HG02970 (cell line): Measurements from ENCODE around the gene LHX8.
"Not testable (repeated sequence)": the region's sequence is repeated elsewhere in the genome, so short reads cannot be mapped to it uniquely, and the experiment has no call there.

ENCODE experiments used
- ATAC-seq: cut with Tn5 transposase; IDR thresholded peaks from one replicate; pipeline ENCODE4 v1.9.1; 2021; ENCODE audit warnings: mild to moderate bottlenecking, moderate library complexity, moderate number of reproducible peaks; ENCODE audit not compliant: unreplicated experiment, low FRiP score

Gene LHX8

DNA sequence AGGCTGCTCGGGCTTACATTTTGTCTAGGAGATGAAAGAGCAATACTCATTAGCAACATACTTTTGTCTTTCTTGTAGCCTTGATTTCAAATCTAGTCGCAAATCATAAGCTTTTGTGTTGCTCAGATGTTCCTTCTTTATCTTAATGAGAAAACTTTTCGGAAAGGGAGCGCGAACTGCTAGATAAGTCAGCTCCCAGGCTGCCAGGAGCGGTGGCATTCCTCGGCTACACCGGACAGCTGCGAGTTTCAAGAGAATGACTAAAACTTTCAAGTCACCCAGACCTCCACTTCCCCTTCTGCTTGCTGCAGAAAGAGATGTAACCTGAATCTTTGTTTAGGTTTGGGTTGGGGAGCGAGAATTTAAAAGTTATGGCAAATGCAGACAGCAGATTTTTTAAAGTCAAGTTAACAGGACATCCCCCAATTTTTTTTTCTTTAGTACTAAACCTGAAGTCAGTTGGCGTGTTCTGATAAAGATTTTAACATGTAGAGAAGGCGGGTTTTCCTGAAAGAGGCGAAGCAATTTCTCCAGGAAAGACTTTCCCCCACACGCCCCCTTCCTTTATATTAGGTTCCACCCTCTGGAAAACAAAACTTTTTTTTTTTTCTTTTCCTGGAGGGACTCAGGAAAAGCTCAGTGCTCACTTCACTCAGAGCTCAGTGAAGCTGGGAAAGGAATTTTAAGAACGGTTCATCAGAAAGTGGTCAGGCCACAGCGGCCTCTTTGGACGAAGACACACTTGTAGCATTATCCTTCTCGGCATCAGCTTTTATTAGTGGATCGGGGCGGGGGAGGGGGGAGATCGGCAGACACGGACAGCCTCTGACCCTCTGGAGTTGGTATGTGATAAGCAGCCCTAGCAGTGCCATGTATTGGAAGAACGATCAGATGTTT lies at the start of gene LHX8:
TSS of gene LHX8 (plus strand) at position 639 of the 897 bp plus-strand sequence. CDS start 2,227 bp downstream, outside the sequence.
- ATAC-seq = no peak

DNA sequence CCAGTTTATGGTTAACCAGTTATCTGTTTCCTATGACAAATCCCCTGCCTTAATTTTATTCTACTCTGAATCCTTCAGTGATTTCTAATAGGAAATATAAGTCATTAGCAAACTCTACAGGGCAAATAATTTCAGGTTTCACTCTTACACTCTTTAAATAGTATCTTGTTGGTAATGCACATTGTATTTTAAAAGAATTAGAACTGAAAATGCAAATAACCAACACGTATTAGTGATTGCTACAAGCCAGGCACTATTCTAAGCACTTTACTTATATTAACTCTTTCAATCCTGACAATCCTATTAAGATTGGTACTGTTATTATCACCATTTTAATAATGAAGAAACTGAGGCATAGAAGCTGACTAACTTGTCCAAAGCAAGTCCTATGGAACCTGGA lies 48.3 kb upstream of the LHX8 start:
- no peak for ATAC-seq

DNA sequence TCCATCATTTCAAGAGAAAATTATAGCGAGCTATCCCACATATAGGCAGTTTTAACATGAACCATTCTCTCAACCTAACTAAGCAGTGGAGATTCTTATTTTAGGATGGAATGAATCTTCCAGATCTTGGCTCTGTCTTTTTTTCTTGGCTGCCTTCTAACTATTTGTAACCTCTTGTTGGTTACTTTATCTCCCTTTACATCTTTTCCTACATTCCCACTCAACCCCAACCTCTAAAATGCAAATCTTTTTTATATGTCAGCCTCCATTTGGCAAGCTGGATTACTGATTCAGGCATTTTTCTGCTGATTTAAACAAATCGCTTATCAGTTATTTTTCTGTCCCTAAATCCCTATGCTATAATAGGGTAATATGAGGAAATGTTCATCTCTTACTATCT lies 46.9 kb upstream of the LHX8 start:
- ATAC-seq = no peak

DNA sequence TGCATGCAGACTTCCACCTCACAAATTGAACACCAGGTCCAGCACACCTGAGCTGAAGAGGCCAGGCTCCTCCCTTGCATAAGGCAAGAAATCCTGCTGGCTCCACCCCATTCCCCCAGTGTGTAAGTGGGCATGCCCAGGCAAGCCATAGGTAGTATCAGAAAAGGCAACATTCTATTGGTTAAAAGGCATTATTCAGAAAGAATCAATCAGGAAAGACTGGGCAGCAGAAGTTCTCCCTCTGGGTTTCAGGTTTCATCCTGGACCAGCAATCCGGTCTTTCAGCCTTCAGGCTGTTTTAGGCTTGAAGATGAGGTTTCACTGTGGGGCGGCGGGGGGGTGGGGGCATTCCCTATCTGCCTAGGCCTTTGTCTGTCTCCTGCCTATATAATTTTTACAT lies 42.0 kb upstream of the LHX8 start:
- no peak for ATAC-seq

DNA sequence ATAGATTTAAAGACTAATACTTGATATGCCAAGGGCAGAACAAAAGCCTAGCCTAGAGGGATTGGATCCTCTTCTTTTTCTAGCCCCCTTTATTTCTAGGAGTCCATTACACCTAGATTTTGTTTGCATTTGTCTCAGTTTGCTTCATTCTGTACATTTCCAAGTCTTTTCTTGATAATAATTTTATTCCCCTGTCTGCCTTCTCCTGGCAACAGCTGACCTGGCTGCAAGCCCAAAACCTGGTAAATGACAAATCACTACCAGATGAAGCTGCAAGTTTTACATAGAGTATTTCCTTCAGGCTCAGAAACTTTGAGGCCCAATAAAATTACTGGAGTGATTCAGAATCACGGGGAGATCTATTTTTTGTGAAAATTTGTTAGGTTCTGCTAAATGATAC lies 36.5 kb upstream of the LHX8 start:
- no peak for ATAC-seq

DNA sequence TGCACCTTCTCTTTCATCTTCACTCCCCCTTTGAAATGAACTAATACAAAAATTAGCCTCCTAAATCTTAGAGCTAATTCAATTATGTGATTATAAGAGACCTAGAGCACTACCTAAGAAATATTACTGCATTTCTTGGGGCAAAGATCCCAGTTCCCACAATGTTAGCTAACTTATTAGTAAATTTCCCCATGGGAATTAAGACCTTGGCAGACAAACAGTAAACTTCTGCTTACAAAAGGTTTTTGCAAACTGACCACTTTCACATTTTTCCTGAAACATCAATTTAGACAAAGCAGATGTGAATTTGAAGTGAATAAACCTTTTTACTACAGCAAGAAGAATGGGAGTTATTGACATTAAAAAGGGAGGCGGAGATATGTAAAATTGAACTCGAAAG lies 34.6 kb upstream of the LHX8 start:
- no peak for ATAC-seq

DNA sequence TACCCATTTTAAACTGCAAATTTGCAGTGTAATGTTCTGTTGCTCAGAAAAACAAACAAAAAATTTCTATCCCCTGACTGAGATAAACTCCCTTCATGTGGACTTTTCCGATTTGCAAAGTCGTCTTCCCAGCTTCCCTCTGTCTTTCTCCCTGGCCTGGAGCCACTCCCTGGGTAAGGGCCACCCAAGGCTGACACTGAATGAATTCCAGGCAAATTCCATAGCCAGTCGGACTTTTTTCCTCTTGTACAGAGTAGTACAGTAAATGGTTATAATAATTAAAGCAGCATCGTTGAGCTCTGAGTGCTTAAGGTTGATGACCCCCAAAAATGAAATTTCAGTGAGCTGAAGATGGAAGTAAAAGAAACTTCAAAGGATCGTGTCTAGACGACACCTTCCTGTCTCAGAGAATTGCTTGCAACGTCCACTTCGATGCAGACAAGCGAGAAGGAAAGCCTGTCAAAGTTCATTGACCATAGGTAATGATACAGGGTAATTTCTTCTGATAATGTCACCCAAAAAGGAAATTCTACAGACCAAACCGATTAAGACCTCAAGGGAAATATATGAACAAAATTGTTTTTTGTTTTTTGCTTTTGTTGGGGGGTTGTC lies 33.6 kb upstream of the LHX8 start:
- ATAC-seq = no peak

DNA sequence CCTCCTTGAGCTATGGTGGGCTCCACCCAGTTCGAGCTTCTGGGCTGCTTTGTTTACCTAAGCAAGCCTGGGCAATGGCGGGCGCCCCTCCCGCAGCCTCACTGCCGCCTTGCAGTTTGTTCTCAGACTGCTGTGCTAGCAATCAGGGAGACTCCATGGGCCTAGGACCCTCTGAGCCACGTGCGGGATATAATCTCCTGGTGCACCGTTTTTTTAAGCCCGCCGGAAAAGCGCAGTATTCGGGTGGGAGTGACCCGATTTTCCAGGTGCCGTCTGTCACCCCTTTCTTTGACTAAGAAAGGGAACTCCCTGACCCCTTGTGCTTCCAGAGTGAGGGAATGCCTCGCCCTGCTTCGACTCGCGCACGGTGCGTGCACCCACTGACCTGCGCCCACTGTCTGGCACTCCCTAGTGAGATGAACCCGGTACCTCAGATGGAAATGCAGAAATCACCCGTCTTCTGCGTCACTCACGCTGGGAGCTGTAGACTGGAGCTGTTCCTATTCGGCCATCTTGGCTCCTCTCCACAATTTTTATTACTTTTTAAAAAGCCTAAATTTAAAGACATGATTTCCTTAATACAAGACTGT lies 21.7 kb upstream of the LHX8 start:
- ATAC-seq = not testable (repeated sequence)

DNA sequence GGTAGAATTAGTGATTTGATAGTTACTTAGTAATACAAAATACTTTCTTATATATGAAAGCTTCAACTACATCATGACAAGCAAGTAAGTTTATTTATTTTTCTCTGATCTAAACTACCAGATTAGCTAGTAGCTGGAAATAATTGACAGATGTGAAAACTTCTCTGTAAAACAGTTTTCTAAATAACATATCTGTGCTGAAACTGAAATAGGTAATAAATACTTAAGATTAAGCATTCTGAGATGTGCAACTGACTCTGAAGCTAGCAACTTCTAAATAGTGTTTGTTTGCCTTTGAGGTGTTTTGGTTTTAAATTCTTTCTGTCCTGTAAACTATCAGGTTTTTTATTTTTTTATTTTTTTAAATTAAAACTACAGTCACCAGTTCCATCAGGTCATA lies 18.5 kb upstream of the LHX8 start:
- peak; percentile 58 for ATAC-seq

DNA sequence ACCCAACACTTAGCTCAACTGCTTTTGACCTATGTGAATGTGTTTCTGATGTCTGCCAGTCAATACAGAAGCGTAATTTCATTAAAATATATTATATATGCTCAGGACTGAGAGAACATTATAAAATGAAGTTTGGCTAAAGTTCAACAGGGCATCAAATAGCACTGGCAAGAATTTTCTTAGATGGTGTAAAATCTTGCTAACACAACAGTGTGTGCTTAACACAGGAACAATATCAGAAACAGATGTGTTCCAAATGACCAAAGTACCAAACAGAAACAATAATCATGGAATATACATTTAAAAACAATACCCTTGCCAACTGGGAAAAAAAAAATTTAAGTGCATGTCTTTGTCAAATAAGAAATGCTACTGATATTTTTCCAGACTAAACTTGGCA lies 10.4 kb upstream of the LHX8 start:
- no peak for ATAC-seq

DNA sequence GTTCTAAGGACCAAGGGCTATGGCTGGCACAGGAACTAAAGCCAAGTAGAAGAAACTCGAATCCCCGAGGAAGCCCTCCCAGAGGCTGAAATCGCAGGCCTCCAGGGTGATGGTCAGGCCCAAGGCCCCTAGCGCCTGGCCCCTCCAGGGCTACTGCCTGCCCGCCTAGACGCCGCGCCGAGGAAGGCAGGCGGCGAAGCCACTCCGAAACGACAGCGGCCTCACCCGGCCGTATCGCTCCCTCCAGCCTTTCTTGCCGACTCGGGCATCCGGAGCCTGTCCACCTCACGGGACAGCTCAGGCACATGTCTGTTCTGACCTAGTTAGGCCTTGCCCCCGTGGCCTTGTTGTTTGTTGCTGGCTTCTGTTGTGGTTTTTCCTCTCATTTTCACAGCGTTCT lies 9.7 kb upstream of the LHX8 start:
- ATAC-seq = no peak

DNA sequence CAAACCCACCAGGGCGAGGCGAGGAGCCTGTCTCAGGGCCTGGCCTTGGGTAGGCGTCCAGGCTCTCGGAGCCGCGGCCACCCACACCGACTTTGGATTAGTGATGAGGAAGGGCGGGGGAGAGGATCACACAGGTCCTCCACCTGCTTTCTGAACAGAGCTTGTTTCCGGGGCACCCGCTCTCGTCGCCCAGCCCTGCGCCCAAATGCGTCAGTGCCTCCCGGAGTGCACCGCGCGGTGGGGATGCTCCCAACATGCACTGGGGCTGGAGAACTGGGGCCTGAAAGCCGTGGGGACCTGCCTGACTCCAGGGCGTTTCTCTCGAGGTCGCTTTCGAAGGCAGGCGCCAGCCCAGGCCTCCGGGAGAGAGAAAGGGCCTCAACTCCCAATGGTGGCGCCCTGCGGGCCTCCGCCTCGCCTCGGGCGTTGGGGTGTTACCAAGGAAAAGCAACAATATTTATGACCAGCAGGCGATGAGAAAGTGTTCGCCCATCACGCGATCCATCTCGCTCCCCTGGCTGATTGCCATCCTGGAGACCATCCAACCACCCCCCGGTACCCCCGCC lies 8.9 kb upstream of the LHX8 start:
- ATAC-seq = no peak

DNA sequence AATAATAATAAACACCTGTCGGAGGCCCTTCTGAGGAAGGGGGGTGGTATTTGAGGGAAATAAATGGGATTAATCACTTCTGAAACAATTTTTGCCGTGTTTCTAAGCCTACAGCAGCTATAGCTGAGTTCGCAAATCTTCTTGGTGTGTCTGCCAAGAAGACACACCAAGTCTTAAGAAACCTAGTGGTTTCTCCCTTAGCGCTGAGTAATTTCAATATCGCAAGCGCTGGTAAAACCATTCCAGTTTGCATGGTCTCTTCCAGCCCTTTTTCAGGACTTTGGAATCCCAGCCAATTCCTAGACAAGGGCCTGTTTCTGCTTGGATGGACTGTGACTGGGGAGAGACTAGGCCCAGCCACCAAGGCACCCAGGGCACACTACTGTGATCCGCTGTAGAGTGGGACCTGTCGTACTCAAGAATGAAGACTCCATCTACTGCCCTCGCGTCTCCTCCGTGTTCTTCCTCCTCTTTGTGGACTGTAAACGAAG lies 7.5 kb upstream of the LHX8 start:
- no peak for ATAC-seq

DNA sequence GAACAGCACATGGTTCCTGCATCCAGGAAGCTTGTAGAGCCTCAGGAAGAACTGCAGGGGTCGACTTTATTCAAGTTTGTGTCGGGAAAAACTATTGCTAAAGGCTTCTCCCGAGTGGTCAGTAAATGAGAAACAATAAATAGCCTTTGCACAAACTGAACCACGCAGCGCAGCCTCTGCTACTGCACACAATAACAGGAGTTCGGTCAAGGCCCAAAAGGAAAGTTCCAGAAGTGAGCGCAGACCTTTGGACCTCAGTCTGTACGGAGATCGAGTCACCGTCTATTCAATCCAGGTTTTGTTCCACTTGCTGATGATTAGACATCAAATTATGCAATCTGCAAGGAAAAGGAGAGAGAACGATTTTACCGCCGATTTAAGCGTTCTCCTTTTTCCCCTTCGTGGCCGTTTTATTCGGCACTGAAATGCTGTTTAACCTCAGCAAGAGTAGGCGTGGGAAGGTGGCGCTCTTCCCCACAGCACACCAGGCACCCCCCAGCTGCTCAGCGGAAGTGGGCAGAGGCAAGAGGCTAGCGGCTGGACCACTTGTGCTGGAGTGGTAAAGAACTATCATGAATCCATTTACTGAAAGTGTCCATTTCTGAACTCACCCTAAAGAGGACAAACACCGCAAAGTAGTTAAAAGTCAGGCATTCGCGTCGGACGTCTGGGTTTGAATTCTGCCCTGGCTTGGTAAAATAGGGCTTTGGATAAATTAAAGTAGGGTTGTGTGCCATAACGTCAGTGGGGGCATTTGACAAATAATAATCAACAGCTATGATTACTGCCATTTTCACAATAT lies 6.1 kb upstream of the LHX8 start:
- no peak for ATAC-seq

DNA sequence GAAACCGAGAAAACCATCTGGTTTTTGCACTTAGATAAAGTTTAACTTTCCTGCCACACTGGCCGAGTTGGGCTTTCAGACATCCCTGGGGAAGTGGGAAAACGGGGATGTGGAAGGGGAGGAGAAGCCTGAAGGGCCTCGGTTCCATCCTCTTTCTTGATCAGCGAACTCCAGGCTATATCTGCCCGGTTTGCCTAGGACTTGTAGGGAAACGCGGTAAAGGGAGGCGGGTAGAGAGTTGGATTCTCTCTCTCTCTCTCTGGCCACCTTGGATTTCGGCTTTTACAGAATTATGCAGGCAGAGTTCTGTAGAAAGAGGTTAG lies 4.6 kb upstream of the LHX8 start:
- ATAC-seq = no peak

DNA sequence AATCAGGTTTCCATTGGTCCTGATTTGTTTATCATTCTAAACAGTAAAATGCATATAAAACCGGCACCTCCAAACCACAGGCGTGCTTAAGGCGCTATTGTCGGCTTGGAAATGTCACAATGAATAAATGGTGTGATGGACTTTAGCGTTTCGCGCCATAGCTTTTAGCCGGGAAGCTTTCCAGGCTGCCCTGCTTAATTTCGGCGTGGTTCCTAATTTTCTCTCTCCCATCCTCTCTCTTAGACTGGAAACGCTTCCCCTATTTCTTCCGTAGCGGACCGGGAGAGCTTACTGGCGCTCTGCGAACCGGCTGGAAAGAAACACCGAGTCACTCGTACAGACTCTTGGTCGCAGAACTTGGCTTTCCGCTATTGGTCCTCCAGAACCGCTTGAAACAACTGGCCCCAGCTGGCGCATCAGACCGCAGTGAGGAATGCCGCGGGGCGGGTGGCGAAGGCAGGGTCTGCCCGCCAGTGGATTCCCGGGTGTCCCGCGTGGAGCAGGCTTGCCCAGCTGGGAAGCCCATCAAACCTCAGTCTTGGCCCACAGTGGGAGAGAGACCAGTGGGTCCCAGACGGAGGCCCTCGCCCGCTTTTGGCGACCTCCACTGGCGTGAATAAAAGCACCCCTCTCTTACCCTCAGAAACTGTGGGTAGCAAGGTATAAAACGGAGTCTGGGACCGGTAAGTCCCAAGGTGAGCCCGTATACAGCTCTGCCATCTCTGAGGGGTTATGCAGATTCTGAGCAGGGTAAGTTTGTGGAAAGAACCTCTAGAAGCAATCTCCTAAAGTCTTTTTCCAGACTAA lies 4.0 kb upstream of the LHX8 start:
- ATAC-seq = no peak

DNA sequence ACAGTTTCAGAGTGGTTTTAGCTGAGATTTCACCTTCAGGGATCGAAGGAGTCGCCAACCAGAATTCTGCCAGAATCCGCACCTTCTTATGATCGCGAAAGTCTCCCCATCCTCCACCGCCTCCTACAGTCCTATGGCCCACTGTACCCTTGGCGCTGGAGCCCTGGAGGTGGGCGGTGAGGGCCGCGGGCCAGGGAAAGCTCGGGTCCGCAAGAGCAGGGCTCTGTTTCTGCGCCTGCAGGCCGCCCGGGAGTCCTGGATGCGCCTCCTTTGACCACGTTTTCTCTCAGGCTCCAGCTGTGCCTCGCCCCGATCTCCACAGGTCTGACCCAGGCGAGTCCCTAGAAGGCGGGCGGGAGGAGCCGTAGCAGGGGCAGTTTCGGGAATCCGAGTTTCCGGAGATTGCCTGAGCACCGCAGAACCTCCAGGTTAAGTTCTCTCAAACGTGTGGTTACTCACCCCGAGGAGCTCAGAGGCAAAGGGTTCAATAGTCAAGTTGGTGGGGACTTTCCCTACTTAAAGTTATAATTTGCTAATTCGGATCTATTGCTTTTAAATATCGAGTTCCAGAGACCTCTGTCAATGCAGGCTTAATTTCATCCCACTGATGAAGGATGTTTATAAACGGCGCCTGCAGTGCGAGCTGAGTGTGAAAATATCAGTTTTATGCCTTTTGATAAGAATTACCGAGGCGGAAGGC lies 3.2 kb upstream of the LHX8 start:
- no peak for ATAC-seq

DNA sequence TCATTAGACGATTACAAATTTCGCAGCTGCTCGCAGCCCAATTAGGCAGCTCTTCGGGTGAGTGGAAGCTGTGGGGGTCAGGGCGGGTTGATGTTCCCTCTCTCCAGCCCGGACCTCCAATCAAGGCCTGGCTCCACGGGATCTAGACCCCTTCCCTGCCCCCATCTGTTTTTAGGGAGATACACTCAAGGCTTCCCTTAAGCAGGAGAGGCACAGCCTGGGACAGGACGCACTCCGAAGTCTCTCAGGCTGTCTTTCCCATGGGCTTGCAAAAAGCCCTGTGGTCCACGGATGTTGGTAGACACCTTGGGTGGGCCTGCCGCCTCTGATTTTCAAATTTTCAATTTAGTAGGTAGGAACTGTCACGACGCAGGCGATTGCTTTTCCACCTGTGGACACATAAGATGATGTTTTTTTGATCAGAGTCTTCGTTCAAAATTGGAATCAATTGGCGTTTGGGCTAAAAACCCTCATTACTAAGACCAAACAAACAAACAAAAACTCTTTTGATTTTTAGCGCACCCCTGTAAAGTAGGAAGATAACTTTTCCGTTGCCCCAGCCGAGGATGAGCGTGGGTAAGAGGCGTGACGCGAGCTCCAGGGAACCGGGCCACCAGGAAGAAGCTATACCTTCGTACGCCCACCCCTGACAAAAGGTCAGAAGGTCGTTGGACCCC lies 2.5 kb upstream of the LHX8 start:
- ATAC-seq = no peak
